Measurements from ENCODE around the gene S100A3. TPM values are rescaled to one million over a fixed set of nuclear protein-coding genes. Genes with fewer than 3 reads are reported as not detected.
A peak's percentile ranks its signal among the peaks of the same experiment; 100 is the strongest.
"Not testable (repeated sequence)": the region's sequence is repeated elsewhere in the genome, so short reads cannot be mapped to it uniquely, and the experiment has no call there.

Gene S100A3
- 0.38 and 2.3 TPM in 2 replicates for total RNA-seq

- DNase-seq (ENCODE audit: low read depth in 2 of 2), result peak in 1 of 2 donors; percentile 88
Measured at GRCh38 chr1:153548722-153549688, at the start of gene S100A3. Gene S100A3 (minus strand): TSS chr1:153549258. CDS start chr1:153548485, 773 bp downstream.

DNA sequence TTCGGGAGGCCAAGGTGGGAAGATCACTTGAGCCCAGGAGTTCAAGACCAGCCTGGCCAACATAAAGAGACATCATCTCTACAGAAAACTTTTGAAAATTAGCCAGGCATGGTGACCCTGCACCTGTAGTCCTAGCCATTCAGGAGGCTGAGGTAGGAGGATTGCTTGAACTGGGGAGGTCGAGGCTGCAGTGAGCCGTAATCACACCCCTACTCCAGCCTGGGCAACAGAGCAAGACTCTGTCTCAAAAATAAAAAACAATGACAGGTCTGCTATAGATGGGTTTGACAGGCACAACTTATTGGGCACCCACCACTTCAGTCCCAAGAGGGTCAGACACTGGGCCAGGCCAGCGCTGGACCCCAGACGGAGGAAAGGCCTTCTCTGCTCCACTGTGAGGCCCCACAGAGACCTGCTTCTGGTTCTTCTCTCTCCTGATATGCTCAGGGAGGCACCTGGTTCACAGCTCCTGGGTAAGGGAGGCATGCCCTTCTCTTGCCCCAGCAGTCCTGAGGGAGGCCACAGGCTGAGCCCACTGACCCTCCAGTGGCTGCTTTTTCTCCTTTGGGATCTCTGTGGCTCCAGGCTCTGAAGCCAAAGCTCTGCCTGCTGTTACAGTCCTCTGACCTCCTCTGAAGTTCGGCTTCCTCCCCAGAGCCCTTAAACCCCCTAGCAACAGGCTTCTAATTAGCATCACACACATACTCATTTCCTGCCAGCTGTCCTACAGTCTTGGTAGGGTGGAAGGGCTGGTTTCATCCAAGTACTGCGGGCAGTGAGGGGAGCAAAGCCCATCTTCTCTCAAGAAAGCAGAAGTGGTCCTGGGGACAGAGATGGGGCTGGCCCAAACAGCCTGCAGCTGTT is 49.5 kb upstream of the S100A3 start:
- DNase-seq (ENCODE audit: low read depth in 2 of 2), result peak in 1 of 2 donors; percentile 84

DNA sequence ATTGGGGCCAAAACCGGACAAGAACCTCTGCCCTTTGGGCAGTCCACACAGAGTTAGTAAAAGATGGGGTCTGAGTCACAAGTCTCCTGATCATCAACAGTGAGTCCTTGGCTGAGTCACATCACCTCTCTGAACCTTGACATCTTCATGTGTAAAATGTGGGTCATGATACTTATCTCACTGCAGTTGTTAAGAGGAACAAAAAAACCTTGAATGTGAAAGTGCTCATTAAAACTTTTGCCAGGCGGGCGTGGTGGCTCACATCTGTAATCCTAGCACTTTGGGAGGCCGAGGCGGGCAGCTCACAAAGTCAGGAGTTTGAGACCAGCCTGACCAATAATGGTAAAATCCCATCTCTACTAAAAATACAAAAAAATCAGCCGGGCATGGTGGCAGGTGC is 48.1 kb upstream of the S100A3 start:
- DNase-seq (ENCODE audit: low read depth in 2 of 2), result peak in 1 of 2 donors; percentile 52

GRCh38 chr1:153592748-153593147 is 43.7 kb upstream of the S100A3 start:
- DNase-seq (ENCODE audit: low read depth in 2 of 2), result no peak

DNA sequence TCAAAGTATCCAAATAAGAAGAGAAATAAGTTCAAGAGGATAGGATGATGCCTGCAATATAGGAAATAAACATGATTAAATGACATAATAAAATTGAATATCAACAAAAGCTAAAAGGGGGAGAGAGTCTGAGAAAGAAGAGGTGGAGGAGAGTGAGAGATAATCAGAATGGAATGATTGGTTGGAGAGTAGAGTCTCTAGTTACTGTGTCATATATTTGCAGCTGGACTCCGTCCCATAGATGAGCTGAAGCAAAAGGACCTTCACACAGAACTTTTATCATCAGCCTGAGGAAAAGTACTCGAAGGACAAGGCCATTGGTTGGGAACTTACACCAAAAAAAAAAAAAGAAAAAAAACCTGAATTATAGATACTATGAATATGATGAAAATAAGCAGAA is 39.4 kb upstream of the S100A3 start:
- DNase-seq (ENCODE audit: low read depth in 2 of 2), result no peak

- not testable (repeated sequence) for DNase-seq (ENCODE audit: low read depth in 2 of 2)
Measured at GRCh38 chr1:153588033-153588432, 39.0 kb upstream of the S100A3 start.

DNA sequence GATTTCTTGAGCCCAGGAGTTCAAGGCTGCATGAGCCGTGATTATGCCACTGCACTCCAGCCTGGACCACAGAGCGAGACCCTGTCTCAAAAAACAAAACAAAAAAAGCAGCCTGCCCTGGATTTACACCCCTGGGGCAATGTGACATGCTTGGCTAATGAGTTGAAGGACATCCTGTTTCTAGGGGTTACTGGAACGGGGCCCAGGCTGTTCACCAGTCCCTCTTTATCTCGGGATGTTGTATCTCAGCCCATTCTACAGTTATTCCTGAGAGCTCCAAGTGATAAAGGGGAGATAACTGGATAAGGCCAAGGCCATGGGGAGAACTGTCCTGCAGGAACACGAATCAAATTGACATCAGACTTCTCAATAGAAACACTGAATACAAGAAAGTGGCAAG is 38.3 kb upstream of the S100A3 start:
- DNase-seq (ENCODE audit: low read depth in 2 of 2), result peak in 1 of 2 donors; percentile 18

DNA sequence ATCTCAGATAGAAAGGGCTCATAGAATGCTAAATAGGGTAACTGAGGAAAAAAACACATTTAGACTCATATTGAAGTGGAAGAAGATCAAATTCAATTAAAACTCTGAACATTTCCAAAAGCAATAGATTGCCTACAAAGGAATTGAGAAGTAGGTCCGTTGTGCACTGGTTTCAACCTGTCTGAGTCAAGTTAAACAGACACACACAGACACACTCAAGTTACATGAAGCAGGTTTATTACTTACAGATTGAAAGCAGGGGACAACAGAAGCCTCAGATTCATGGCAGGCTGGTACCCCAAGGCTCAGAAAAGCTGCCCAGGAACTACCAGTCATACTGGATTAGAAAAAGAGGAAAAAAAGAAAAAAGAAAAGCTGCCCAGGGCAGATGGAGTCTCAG is 37.3 kb upstream of the S100A3 start:
- no peak for DNase-seq (ENCODE audit: low read depth in 2 of 2)

GRCh38 chr1:153585006-153585405 is 35.9 kb upstream of the S100A3 start:
- no peak for DNase-seq (ENCODE audit: low read depth in 2 of 2)

- no peak for DNase-seq (ENCODE audit: low read depth in 2 of 2)
Measured at GRCh38 chr1:153583976-153584375, 34.9 kb upstream of the S100A3 start.

GRCh38 chr1:153583514-153583913 is 34.5 kb upstream of the S100A3 start:
- DNase-seq (ENCODE audit: low read depth in 2 of 2), result not testable (repeated sequence)

DNA sequence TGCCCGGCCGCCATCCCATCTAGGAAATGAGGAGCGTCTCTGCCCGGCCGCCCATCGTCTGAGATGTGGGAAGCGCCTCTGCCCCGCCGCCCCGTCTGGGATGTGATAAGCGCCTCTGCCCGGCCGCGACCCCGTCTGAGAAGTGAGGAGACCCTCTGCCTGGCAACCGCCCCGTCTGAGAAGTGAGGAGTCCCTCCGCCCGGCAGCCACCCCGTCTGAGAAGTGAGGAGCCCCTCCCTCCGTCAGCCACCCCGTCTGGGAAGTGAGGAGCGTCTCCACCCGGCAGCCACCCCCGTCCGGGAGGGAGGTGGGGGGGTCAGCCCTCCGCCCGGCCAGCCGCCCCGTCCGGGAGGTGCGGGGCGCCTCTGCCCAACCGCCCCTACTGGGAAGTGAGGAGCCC is 33.8 kb upstream of the S100A3 start:
- not testable (repeated sequence) for DNase-seq (ENCODE audit: low read depth in 2 of 2)

DNA sequence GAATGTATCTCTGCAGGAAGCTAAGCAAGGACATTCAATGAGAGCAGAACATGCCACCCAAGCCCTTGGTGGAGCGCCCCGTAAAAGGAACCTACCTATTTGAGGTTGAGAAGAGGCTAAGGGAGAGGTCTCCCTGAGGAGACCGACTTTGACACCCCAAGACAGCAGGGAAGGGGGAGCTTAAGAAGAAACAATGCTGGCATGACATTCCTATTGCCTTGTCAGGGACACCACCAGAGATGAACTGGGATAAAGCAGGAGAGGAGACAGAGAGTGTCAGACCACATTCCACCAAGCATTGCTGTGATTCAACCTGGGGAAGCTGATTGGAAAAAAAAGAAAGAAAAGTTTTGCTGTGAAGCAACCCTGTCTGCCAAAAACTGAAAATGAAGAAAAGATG is 29.9 kb upstream of the S100A3 start:
- DNase-seq (ENCODE audit: low read depth in 2 of 2), result no peak

DNA sequence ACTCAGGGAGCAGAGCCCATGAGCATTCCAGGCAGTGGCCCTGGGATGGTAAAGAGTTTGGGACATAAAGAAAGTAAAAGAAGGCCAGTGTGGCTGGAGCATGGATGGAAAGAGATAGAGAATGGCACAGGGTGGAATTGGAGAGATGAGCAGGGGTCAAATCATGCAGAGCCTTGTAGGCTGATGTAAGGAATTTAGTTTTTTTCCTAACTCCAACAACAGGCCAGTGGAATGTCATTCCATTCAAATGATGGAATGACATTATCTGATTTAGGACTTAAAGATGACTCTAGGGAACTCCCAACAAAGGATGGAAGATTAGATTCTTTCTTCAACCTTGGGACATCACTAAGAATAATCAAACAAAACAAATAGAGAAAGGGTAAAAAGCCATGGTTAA is 29.4 kb upstream of the S100A3 start:
- no peak for DNase-seq (ENCODE audit: low read depth in 2 of 2)

- DNase-seq (ENCODE audit: low read depth in 2 of 2), result no peak
Measured at GRCh38 chr1:153577624-153578051, 28.6 kb upstream of the S100A3 start.

DNA sequence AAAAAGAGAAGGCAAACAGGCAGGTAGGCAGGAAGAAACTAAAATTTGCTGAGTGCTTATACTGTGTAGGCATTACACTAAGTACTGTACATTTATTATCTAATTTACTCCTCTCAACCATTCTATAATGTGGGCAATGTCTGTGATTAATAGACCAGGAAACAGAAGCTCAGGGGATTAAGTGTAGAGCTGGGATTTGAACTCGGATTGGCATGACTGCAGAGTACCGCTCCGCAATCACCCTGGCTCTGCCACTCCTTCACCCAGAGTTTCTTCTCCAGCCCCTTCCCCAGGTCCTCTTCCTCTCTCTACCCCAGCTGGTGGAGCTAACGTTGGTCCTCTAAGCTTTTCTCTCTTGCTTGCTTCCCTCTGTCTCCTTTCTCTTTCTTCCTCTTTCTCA is 28.1 kb upstream of the S100A3 start:
- no peak for DNase-seq (ENCODE audit: low read depth in 2 of 2)

GRCh38 chr1:153575497-153575896 is 26.4 kb upstream of the S100A3 start:
- not testable (repeated sequence) for DNase-seq (ENCODE audit: low read depth in 2 of 2)

DNA sequence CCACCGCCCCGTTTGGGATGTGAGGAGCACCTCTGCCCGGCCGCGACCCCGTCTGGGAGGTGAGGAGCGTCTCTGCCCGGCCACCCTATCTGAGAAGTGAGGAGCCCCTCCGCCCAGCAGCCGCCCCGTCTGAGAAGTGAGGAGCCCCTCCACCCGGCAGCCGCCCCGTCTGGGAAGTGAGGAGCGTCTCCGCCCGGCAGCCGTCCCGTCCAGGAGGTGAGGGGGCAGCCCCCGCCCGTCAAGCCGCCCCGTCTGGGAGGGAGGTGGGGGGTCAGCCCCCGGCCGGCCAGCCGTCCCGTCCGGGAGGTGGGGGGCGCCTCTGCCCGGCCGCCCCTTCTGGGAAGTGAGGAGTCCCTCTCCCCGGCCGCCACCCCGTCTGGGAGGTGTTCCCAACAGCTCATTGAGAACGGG is 26.0 kb upstream of the S100A3 start:
- not testable (repeated sequence) for DNase-seq (ENCODE audit: low read depth in 2 of 2)

GRCh38 chr1:153573351-153573750 is 24.3 kb upstream of the S100A3 start:
- peak in 1 of 2 donors; percentile 26 for DNase-seq (ENCODE audit: low read depth in 2 of 2)

- DNase-seq (ENCODE audit: low read depth in 2 of 2), result peak; percentile 89 to 96
Measured at GRCh38 chr1:153572569-153573015, 23.5 kb upstream of the S100A3 start.

DNA sequence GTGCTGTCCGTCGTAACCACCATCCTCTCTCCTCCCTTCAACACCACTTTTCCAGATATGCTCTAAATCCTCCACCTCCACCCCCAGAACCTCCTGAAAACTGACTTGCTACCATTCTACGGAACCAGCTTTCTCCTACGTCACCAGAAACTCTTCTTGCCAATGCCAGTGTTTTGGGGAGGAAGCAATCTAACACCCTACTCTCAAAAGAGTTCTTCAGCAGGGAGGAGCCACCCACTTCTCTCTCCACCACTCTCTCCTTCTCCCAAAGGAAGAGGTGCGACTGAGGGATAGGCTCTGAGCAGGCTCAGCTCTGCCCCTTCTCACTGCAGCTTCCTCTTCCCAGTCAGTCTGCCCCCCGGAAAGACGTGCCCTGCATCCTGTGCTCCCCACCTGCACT is 22.6 kb upstream of the S100A3 start:
- no peak for DNase-seq (ENCODE audit: low read depth in 2 of 2)

DNA sequence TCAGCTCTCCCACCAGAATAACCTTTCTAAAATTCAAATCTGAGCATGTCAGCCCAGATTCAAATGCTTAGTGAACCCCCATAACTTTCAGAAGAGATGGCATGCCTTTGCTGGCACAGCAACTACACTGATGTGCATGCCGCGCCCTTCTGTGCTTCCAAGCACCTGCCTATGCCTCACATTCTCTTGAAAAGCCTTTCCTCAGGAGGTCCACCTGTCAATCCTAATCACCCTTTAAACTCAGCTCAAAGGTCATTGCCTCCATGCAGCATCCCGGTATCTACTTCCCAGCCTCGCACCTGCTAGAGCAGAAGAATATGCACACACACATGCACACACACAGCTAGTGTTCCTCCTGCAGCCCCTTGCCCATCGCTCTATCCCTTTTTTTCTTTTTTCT is 21.8 kb upstream of the S100A3 start:
- DNase-seq (ENCODE audit: low read depth in 2 of 2), result no peak
